ENCODE measurements around the gene MIDN.

Gene MIDN

GRCh38 chr19:1214299-1214861 is 34.0 kb upstream of the MIDN start:
- peak overlapping the region; percentile 56 for H3K9ac ChIP-seq (ENCODE audit: low read depth, low read length, poor library complexity, severe bottlenecking)
- H3K27me3 ChIP-seq (ENCODE audit: insufficient read depth, low read length, poor library complexity, severe bottlenecking) = no peaks in the 10 kb centered on the region
- H2AFZ ChIP-seq (ENCODE audit: low read length) = no peak overlapping the region
- no peaks in the 10 kb centered on the region; the same call in 1 of the 2 replicates for H3K36me3 ChIP-seq (ENCODE audit: insufficient read depth, low read length)
- H3F3A ChIP-seq (ENCODE audit: low read depth) = no peaks in the 10 kb centered on the region
- peak overlapping the region; percentile 46 for H3K4me3 ChIP-seq (ENCODE audit: low read length, poor library complexity, severe bottlenecking)
- H3K79me2 ChIP-seq (ENCODE audit: insufficient read depth, low read length) = peaks cover 96% of the 10 kb centered on the region
- TF ChIP-seq, protein P1, sequence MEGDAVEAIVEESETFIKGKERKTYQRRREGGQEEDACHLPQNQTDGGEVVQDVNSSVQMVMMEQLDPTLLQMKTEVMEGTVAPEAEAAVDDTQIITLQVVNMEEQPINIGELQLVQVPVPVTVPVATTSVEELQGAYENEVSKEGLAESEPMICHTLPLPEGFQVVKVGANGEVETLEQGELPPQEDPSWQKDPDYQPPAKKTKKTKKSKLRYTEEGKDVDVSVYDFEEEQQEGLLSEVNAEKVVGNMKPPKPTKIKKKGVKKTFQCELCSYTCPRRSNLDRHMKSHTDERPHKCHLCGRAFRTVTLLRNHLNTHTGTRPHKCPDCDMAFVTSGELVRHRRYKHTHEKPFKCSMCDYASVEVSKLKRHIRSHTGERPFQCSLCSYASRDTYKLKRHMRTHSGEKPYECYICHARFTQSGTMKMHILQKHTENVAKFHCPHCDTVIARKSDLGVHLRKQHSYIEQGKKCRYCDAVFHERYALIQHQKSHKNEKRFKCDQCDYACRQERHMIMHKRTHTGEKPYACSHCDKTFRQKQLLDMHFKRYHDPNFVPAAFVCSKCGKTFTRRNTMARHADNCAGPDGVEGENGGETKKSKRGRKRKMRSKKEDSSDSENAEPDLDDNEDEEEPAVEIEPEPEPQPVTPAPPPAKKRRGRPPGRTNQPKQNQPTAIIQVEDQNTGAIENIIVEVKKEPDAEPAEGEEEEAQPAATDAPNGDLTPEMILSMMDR (conservative IDR thresholded peaks at IDR 0.05; ENCODE audit: low read length) = no peak
- no peak for TF ChIP-seq EZH2phosphoT487 (IDR thresholded peaks at IDR 0.05; ENCODE audit: borderline replicate concordance)
- H4K20me1 ChIP-seq (ENCODE audit: insufficient read depth, low read length, poor library complexity, severe bottlenecking) = peaks cover 58% of the 10 kb centered on the region
- peak overlapping the region; percentile 53 for H3K4me2 ChIP-seq (ENCODE audit: low read depth, low read length, poor library complexity, severe bottlenecking)
- H3K9me3 ChIP-seq (ENCODE audit: insufficient read depth, low read depth, low read length) = no peaks in the 10 kb centered on the region
- H3K9me2 ChIP-seq (replicated peaks; ENCODE audit: low read depth, low read length) = no peaks in the 10 kb centered on the region
- H3K4me1 ChIP-seq (ENCODE audit: insufficient read depth, low read length, poor library complexity, severe bottlenecking) = peaks cover 30% of the 10 kb centered on the region

DNA sequence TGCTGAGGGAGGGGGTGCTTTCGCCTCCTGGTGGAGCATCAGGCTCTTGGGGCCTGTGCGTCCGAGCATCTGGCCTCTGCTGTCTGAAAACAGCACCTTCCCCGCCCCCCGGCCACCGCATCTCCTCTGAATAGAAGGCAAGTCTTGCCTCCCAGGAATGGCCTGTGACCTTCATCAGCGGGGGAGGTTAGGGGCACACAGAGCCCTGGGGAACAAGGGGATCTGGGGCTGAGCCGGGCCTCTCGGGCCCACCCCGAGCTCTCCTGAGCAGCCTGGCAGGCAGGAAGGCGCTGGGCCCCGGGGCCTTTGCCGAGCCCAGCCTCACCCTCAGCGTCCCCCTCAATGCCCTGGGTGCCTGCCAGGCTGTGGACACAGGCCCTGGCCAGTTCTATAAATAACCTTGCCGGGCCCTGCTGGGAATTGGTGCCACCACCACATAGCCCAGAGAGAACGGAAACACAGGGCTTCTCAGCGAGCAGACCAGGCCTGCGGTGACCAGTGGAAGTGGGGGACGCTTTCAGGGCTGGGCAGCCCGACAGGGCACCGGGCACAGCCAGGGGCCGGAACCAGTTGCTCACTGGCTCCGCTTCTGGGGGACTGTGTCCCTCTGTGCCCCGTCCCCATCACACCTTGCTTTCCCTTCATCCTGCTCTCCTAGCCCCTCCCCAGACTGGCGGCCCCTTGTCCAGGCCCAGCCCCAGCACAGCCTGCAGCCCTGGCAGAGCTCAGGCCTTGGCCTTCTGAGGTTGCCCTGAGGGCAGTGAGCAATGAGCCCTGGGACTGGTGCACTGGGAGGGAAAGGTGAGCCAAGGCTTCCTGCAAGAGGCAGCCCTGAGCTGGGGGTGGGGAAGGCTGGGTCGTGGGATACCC is 33.3 kb upstream of the MIDN start:
- Histone ChIP-seq H3K4me3 (ENCODE audit: low read length, poor library complexity, severe bottlenecking) (no peak overlapping the region), H3K4me2 (ENCODE audit: low read depth, low read length, poor library complexity, severe bottlenecking) (no peak overlapping the region), H2AFZ (ENCODE audit: low read length) (no peak overlapping the region), H3K9ac (ENCODE audit: low read depth, low read length, poor library complexity, severe bottlenecking) (no peak overlapping the region), H3K9me3 (ENCODE audit: insufficient read depth, low read depth, low read length) (no peaks in the 10 kb centered on the region), H4K20me1 (ENCODE audit: insufficient read depth, low read length, poor library complexity, severe bottlenecking) (peaks cover 51% of the 10 kb centered on the region), H3F3A (ENCODE audit: low read depth) (no peaks in the 10 kb centered on the region), H3K27me3 (ENCODE audit: insufficient read depth, low read length, poor library complexity, severe bottlenecking) (no peaks in the 10 kb centered on the region), H3K36me3 (ENCODE audit: insufficient read depth, low read length) (peaks cover 3% of the 10 kb centered on the region; the same call in 1 of the 2 replicates), H3K79me2 (ENCODE audit: insufficient read depth, low read length) (peaks cover 90% of the 10 kb centered on the region), H3K4me1 (ENCODE audit: insufficient read depth, low read length, poor library complexity, severe bottlenecking) (peaks cover 23% of the 10 kb centered on the region), H3K9me2 (replicated peaks; ENCODE audit: low read depth, low read length) (no peaks in the 10 kb centered on the region)
- no peak for TF ChIP-seq EZH2phosphoT487 (IDR thresholded peaks at IDR 0.05; ENCODE audit: borderline replicate concordance)
- TF ChIP-seq, protein P1 (conservative IDR thresholded peaks at IDR 0.05; ENCODE audit: low read length) = no peak

- Histone ChIP-seq H3K4me1 (ENCODE audit: insufficient read depth, low read length, poor library complexity, severe bottlenecking) (peaks cover 13% of the 10 kb centered on the region), H4K20me1 (ENCODE audit: insufficient read depth, low read length, poor library complexity, severe bottlenecking) (peaks cover 39% of the 10 kb centered on the region), H3K4me3 (ENCODE audit: low read length, poor library complexity, severe bottlenecking) (no peak overlapping the region), H2AFZ (ENCODE audit: low read length) (no peak overlapping the region), H3K9ac (ENCODE audit: low read depth, low read length, poor library complexity, severe bottlenecking) (no peak overlapping the region), H3K9me2 (replicated peaks; ENCODE audit: low read depth, low read length) (no peaks in the 10 kb centered on the region), H3K36me3 (ENCODE audit: insufficient read depth, low read length) (peaks cover 17% of the 10 kb centered on the region; the same call in 1 of the 2 replicates), H3K9me3 (ENCODE audit: insufficient read depth, low read depth, low read length) (no peaks in the 10 kb centered on the region), H3K27me3 (ENCODE audit: insufficient read depth, low read length, poor library complexity, severe bottlenecking) (no peaks in the 10 kb centered on the region), H3K79me2 (ENCODE audit: insufficient read depth, low read length) (peaks cover 75% of the 10 kb centered on the region), H3K4me2 (ENCODE audit: low read depth, low read length, poor library complexity, severe bottlenecking) (no peak overlapping the region), H3F3A (ENCODE audit: low read depth) (no peaks in the 10 kb centered on the region)
- no peak for TF ChIP-seq EZH2phosphoT487 (IDR thresholded peaks at IDR 0.05; ENCODE audit: borderline replicate concordance)
- TF ChIP-seq, protein P1 (conservative IDR thresholded peaks at IDR 0.05; ENCODE audit: low read length) = no peak
Observed at GRCh38 chr19:1216756-1217155, 31.6 kb upstream of the MIDN start.

All from Loucy (cell line).